GM21381 (cell line): ENCODE data around the gene PLEKHM3.
"Not testable (repeated sequence)": the region's sequence is repeated elsewhere in the genome, so short reads cannot be mapped to it uniquely, and the experiment has no call there.

Experiments
- ATAC-seq: cut with Tn5 transposase; IDR thresholded peaks from one replicate; pipeline ENCODE4 v1.9.1; 2021; ENCODE audit warnings: mild to moderate bottlenecking, moderate library complexity; ENCODE audit not compliant: unreplicated experiment

The PLEKHM3 gene

GRCh38 chr2:208037564-208038487 lies 12.5 kb upstream of the PLEKHM3 start:
- ATAC-seq, result no peak

GRCh38 chr2:208036357-208036756 lies 11.0 kb upstream of the PLEKHM3 start:
- no peak for ATAC-seq

- peak; percentile 6 for ATAC-seq
These were observed 9.3 kb upstream of the PLEKHM3 start for GRCh38 chr2:208034503-208035140.

- peak; percentile 93 for ATAC-seq
These were observed 8.6 kb upstream of the PLEKHM3 start for GRCh38 chr2:208033701-208034502.

GRCh38 chr2:208031608-208032019 lies 6.3 kb upstream of the PLEKHM3 start:
- no peak for ATAC-seq

GRCh38 chr2:208025814-208026184 lies 472 bp upstream of the PLEKHM3 start:
- peak; percentile 14 for ATAC-seq

GRCh38 chr2:208024091-208024490 lies 1.2 kb downstream of the PLEKHM3 start:
- ATAC-seq, result no peak

- no peak for ATAC-seq
These were observed 5.1 kb downstream of the PLEKHM3 start for GRCh38 chr2:208020253-208020652.

- not testable (repeated sequence) for ATAC-seq
These were observed 7.1 kb downstream of the PLEKHM3 start for GRCh38 chr2:208018124-208018712.

GRCh38 chr2:208017721-208018120 lies 7.6 kb downstream of the PLEKHM3 start:
- ATAC-seq, result no peak

GRCh38 chr2:208015475-208015874 lies 9.9 kb downstream of the PLEKHM3 start:
- ATAC-seq, result no peak

- ATAC-seq, result no peak
These were observed 11.8 kb downstream of the PLEKHM3 start for GRCh38 chr2:208013285-208014178.

- no peak for ATAC-seq
These were observed 12.9 kb downstream of the PLEKHM3 start for GRCh38 chr2:208012449-208012848.

- no peak for ATAC-seq
These were observed 14.8 kb downstream of the PLEKHM3 start for GRCh38 chr2:208010506-208010905.

- no peak for ATAC-seq
These were observed 18.5 kb downstream of the PLEKHM3 start for GRCh38 chr2:208006833-208007232.

GRCh38 chr2:208006337-208006736 lies 19.0 kb downstream of the PLEKHM3 start:
- ATAC-seq, result no peak

- no peak for ATAC-seq
These were observed 23.4 kb downstream of the PLEKHM3 start for GRCh38 chr2:208001924-208002323.

- no peak for ATAC-seq
These were observed 24.5 kb downstream of the PLEKHM3 start for GRCh38 chr2:208000701-208001395.

GRCh38 chr2:207996848-207997247 lies 28.5 kb downstream of the PLEKHM3 start:
- no peak for ATAC-seq
